ENCODE results near the gene FAM174B.

Gene FAM174B

DNA sequence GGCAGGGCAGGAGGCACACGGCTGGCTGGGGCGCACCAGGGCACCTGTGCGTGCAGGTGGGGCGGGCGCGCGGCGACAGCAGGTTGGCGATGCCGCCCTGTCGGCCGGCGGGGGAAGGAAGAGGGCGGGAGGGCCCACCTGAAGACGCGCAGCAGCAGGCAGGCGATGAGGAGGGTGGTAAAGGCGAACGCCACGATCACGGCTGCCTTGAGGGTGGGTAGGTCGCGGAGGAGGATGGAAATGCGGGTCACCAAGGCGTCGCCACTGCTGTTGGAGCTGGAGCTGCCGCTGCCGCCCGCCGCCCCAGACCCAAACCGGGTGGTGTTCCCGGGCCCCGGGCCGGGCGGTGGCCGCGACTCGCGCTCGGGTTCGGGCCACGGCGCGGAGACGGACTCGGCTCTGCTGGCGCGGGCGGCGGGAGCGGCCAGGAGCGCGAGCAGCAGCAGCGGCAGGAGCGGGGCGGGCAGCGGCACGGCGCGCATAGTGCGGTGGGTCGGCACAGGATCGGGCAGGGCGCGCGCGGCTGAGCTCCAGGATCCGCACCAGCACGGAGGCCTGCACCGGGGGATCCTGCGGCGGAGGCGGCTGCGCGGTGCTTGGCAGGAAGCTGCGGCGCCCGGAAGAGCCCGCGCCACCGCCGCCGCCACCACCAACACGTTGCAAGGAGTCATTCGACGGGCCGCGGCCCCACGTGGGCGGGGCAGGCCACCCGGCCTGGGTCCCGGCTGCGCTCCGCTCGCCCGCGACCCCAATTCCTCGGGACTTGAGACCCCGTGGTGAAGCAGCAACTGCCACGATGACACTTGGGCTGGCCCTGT is at the start of gene FAM174B:
FAM174B (minus strand) TSS at position 598 of the 818 bp plus-strand sequence.
- peak within 1 kb of the TSS; percentile 33 for H3K4me3 Mint-ChIP-seq
- DNase-seq (ENCODE audit: low spot score in 2 of 2) (no peak), ATAC-seq (peak; percentile 51)
- H3K27ac Mint-ChIP-seq, result no peak within 1 kb of the TSS
- H3K9me3 Mint-ChIP-seq, result peaks cover 3% of the 10 kb centered on the region
- no peaks in the 10 kb centered on the region for H3K4me1 Mint-ChIP-seq
- H3K36me3 Mint-ChIP-seq, result no peaks in the 10 kb centered on the region

DNA sequence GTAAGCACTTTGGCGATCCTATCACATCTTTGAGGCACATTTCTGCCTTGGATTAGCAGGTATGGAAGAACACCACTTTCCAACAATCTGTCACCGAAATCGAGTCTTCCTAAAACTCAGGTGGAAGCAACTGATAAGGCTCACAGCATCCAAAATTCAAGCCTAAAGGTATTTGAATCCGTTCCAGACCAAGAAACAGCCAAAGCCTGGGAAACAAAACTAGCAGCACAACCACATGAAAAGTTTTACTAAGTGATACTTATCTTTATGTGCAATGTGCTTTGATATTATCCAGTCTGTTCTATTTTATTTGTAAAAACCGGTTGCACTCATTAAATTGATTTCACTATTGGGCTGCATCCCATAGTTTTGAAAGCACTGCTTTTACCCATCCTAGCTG is 40.5 kb upstream of the FAM174B start:
- no peaks in the 10 kb centered on the region for H3K36me3 Mint-ChIP-seq
- no peaks in the 10 kb centered on the region for H3K4me1 Mint-ChIP-seq
- H3K9me3 Mint-ChIP-seq, result no peaks in the 10 kb centered on the region
- H3K4me3 Mint-ChIP-seq, result no peak overlapping the region
- DNase-seq (ENCODE audit: low spot score in 2 of 2) (no peak), ATAC-seq (no peak)
- H3K27ac Mint-ChIP-seq, result no peak overlapping the region

DNA sequence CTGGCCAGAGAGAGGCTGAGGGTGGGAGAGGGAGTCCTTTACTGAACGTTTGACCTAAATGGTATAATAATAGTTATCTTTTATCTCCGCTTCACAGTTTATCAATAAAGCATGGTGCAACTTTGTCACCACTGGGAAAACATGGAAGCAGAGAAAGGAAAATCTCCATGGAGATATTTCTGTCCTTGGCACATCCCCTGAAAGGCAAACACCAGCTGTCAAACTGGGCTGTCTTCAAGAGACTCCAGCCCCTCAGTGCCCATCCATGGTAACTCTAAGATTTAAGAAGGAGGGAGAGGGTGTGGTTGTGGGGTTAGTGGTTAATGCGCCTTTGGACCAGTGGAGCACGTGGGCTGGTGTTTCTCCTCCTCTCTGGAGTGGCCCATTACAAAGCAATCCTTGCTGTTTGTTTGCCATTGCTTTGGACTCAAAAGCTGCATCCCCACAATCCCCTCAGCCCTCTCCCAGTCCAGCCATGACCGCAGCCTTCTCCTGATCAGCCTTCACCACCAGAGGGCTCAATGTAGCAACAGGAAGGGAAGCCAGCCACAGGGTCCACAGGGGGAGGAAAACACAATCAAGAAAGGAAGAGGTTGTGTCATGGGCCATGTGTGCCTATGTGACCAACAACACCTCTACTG is 38.2 kb upstream of the FAM174B start:
- H3K36me3 Mint-ChIP-seq, result no peaks in the 10 kb centered on the region
- no peaks in the 10 kb centered on the region for H3K4me1 Mint-ChIP-seq
- ATAC-seq, result no peak
- H3K4me3 Mint-ChIP-seq, result no peak overlapping the region
- H3K9me3 Mint-ChIP-seq, result no peaks in the 10 kb centered on the region
- no peak overlapping the region for H3K27ac Mint-ChIP-seq
- no peak for DNase-seq (ENCODE audit: low spot score in 2 of 2)

DNA sequence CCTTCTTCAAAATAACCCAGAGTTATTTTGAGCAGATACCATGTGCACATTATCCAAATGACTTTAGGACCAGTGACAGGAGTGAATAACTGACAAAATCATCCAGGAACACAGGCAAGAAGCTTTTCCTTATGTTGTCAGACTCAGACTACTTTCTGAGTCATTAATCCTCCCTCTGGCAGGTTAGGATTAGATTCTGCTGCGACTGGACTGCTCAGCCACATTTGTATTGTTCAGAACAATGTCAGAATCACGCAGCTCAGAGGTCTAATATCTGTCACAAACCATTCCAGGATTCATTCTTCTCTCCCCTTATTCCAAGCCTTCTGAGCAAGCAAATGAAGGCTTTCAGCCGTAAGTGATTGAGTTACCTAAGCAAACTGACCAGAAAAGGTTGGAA is 34.8 kb upstream of the FAM174B start:
- no peak for DNase-seq (ENCODE audit: low spot score in 2 of 2)
- ATAC-seq, result no peak
- Mint-ChIP-seq H3K36me3 (no peaks in the 10 kb centered on the region), H3K9me3 (no peaks in the 10 kb centered on the region), H3K27ac (no peak overlapping the region), H3K4me3 (no peak overlapping the region), H3K4me1 (no peaks in the 10 kb centered on the region)

DNA sequence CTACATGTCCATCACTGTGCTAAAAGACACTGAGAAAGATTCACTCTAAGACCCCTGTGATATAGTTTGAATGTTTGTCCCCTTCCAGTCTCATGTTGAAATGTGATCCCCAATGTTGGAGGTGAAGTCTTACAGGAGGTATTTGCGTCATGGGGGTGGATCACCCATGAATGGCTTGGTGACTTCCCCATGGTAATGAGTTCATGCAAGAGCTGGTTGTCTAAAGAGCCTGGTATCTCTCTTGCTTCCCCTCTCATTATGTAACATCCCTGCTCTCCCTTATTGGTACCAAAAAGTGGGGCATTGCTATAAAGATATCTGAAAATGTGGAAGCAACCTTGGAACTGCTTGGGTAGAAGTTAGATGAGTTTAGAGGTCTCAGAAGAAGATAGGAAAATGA is 32.2 kb upstream of the FAM174B start:
- ATAC-seq (no peak), DNase-seq (ENCODE audit: low spot score in 2 of 2) (no peak)
- H3K4me1 Mint-ChIP-seq, result no peaks in the 10 kb centered on the region
- no peaks in the 10 kb centered on the region for H3K9me3 Mint-ChIP-seq
- no peak overlapping the region for H3K4me3 Mint-ChIP-seq
- no peaks in the 10 kb centered on the region for H3K36me3 Mint-ChIP-seq
- no peak overlapping the region for H3K27ac Mint-ChIP-seq

DNA sequence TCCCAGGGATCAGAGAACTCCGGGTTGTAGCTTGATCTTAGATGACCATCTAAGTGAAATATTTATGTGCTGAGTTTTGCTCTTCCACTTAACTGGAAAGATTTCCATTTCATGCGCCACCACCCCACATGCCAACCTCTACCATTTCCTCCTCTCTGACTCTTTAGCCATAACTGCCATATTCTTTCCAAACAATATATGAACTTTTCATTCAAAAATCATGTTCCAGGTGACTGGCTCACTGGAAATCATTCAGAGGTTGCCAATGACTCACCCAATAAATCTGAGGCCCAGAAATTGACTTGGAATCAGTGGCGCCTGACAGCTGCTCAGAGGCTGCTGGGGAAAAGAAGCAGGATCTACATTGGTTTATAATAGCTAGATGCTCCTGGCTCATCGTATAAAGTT is 31.6 kb upstream of the FAM174B start:
- Mint-ChIP-seq H3K4me3 (no peak overlapping the region), H3K36me3 (no peaks in the 10 kb centered on the region), H3K4me1 (no peaks in the 10 kb centered on the region), H3K9me3 (no peaks in the 10 kb centered on the region), H3K27ac (no peak overlapping the region)
- no peak for DNase-seq (ENCODE audit: low spot score in 2 of 2)
- no peak for ATAC-seq

DNA sequence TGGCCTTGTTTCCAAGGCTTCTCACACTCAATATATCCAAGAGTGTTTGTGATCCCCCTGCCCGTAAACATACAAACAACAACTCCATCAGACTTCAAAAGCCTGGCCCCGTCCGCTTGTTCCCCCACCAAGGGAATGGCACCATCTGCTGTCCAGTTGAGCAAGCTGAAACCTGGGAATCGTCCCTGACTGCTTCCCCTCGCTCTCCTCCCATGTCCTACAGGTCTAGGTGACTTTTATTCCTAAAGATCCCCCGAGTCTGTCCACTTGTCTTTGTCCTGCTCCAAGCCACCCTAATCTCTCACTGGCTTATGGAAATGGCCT is 27.9 kb upstream of the FAM174B start:
- Mint-ChIP-seq H3K36me3 (no peaks in the 10 kb centered on the region), H3K4me3 (no peak overlapping the region), H3K27ac (no peak overlapping the region), H3K4me1 (no peaks in the 10 kb centered on the region), H3K9me3 (no peaks in the 10 kb centered on the region)
- ATAC-seq, result no peak
- DNase-seq (ENCODE audit: low spot score in 2 of 2), result no peak

DNA sequence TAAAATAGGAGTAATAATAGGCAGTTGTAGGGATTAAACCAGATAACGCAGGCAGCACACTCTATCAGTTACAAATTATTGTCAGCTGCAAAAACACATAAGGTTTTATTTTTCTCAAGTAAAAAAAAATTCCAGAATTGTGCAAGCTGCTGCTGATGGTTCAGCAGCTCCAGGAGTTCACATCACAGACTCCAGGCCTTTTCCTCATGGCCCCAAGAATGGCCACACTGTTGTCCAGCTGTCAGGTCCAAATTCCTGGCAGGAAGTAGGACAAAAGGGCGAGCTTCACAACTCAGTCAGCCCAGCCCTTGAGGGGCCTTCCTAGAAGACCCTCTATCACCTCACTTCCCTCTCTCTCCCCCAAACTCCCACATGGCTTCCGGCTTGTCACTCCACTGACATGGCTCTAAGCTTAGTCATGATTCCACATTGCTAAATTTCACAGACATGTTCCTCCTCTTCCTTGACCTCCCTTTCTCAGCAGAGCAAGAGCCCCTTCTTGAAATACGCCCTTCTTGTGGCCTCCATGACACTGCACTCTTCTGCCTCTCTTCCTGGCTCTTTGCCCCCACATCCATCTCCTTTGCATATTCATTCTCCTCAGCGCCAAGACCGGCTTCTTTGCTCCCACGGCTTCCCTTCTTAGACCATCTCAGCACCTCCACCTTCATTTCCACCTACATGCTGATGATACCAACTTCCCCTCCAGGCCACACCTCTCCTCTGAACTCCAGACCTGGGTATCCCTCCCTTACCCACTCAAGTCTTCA is 27.4 kb upstream of the FAM174B start:
- no peaks in the 10 kb centered on the region for H3K36me3 Mint-ChIP-seq
- H3K4me1 Mint-ChIP-seq, result no peaks in the 10 kb centered on the region
- no peak overlapping the region for H3K4me3 Mint-ChIP-seq
- ATAC-seq (no peak), DNase-seq (ENCODE audit: low spot score in 2 of 2) (no peak)
- no peak overlapping the region for H3K27ac Mint-ChIP-seq
- H3K9me3 Mint-ChIP-seq, result no peaks in the 10 kb centered on the region

DNA sequence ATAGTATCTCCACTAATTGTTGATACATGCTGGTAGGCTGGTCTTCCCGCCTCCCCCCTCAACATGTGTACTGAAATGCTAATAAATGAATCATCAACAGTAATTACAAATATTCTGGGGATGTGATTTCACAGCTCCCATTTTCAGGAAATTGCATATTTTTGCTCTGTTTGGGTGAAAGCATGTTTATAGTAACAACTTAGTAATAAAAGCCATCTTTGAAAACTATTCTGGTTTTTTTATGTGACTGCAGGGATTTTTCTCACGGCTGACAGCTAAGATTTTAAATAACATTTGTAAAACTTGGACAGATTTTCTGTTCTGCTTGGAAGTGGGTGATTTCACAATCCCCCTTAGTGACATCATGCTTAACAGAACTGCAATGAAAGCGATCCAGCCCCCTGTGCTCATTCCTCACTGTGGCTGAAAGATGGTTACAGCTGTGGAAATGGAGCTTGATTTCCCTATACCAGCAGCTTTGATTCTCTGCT is 25.6 kb upstream of the FAM174B start:
- ATAC-seq, result no peak
- Mint-ChIP-seq H3K27ac (no peak overlapping the region), H3K9me3 (no peaks in the 10 kb centered on the region), H3K4me3 (no peak overlapping the region), H3K36me3 (no peaks in the 10 kb centered on the region), H3K4me1 (no peaks in the 10 kb centered on the region)
- DNase-seq (ENCODE audit: low spot score in 2 of 2), result no peak

DNA sequence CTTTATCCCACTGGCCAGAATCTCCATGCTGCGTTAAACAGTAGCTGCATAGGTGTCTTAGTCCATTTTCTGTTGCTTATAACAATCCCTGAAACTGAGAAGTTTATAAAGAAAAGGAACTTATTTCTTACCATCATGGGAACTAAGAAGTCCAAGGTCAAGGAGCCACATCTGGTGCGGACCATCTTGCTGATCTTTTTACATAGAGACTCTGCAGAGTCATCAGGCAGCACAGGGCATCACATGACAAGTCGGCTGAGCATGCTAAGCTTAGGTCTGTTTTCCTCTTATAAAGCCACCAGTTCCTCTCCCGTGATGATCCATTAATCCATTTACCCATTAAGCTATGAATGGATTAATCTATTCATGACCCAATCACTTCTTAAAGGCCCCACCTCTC is 22.4 kb upstream of the FAM174B start:
- Mint-ChIP-seq H3K36me3 (no peaks in the 10 kb centered on the region), H3K27ac (no peak overlapping the region), H3K4me1 (no peaks in the 10 kb centered on the region)

DNA sequence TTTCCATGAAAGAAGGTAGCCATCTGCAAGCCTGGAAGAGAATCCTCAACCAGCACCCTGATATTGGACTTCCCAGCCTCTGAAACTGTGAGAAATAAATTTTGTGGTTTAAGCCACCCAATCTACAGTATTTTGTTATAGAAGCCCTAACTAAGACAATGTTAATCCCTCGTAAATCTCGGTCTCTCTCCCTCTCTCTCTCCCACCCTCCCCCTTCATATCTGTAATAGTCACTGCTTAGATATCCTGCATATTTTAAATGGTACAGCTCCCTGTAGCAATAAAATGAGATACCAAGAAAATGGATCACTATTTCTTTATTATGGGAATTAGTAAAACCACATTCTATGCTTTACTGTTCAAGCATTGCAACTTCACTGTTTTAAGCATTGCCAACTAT is 21.0 kb upstream of the FAM174B start:
- H3K27ac Mint-ChIP-seq, result no peak overlapping the region
- no peaks in the 10 kb centered on the region for H3K4me1 Mint-ChIP-seq
- no peaks in the 10 kb centered on the region for H3K36me3 Mint-ChIP-seq
- DNase-seq (ENCODE audit: low spot score in 2 of 2) (no peak), ATAC-seq (no peak)
- H3K4me3 Mint-ChIP-seq, result no peak overlapping the region
- no peaks in the 10 kb centered on the region for H3K9me3 Mint-ChIP-seq

More for the DNA sequence above, 22.4 kb upstream of the FAM174B start:
- DNase-seq (ENCODE audit: low spot score in 2 of 2) (no peak), ATAC-seq (no peak)
- Mint-ChIP-seq H3K9me3 (no peaks in the 10 kb centered on the region), H3K4me3 (no peak overlapping the region)

DNA sequence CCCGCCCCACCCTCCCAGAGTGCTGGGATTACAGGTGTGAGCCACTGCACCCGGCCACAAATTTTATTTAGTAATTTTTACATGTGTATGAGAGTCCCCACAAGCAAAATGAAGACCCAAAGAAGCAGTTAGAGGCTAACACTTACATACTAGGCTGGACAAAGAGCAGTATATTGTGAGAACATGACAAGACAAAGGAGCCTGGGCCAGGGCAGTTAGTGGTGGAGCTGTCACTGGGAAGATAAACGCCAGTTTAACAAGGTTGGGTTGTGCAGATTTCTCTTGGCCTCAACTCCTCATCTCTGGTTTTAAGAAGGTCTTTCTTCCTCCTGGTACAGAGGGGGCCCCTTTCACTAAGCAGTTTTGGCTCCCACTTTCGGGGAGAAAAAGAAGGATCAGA is 19.9 kb upstream of the FAM174B start:
- H3K4me3 Mint-ChIP-seq, result no peak overlapping the region
- no peaks in the 10 kb centered on the region for H3K36me3 Mint-ChIP-seq
- no peaks in the 10 kb centered on the region for H3K4me1 Mint-ChIP-seq
- no peak overlapping the region for H3K27ac Mint-ChIP-seq
- H3K9me3 Mint-ChIP-seq, result no peaks in the 10 kb centered on the region
- no peak for ATAC-seq
- no peak for DNase-seq (ENCODE audit: low spot score in 2 of 2)

DNA sequence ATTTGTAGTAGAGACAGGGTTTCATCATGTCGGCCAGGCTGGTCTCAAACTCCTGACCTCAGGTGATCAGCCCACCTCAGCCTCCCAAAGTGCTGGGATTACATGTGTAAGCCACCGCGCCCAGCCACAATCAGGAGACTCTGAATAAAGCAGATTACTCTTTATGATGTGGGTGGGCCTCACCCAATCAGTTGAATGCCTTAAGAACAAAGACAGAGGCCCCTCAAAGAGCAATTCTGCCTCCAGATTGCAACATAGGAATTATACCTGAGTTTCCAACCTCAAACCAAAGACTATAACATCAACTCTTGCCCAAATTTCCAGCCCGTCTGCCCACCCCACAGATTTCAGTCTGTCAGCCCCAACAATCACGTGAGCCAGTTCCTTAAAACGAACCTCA is 18.8 kb upstream of the FAM174B start:
- Mint-ChIP-seq H3K9me3 (no peaks in the 10 kb centered on the region), H3K4me3 (no peak overlapping the region), H3K27ac (no peak overlapping the region), H3K4me1 (no peaks in the 10 kb centered on the region), H3K36me3 (no peaks in the 10 kb centered on the region)
- ATAC-seq, result no peak
- DNase-seq (ENCODE audit: low spot score in 2 of 2), result no peak

DNA sequence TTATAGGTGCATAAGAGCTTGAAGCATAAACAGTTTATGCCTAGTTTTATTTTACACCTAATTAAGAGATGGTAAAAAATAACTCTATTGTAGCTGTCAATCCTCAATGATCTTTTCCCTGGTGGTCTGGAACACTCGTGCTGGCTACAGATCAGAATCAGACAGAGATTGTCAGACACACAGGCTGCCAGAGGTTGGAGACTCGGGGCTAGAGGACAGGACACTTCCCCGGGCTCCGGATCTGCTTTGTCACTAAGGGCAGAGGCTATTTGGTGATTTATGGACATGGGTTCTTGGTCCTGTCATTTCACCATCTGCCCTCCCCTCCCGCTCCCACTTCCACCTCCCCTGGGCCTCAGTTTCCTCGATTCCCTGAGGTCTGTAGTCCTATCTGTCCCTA is 16.5 kb upstream of the FAM174B start:
- DNase-seq (ENCODE audit: low spot score in 2 of 2), result no peak
- Mint-ChIP-seq H3K27ac (no peak overlapping the region), H3K36me3 (no peaks in the 10 kb centered on the region), H3K4me1 (peaks cover 6% of the 10 kb centered on the region), H3K9me3 (no peaks in the 10 kb centered on the region), H3K4me3 (no peak overlapping the region)
- ATAC-seq, result no peak

DNA sequence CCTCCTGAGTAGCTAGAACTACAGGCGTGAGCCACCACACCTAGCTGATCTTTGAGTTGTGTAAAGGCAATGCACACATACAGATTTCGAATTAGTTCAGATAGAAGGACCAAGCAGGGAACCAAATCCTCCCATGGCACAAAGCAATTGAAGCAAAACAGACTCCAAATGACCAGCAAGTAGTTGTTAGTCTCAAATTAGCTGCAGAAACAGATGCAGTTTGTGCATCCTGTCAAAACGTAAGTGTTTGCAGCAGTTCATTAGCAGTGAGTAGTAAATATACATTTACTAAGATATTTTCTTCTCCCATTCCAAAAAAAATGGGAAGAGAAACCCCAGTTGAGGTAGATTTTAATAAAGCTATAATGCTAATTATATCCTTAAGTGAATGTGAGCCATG is 15.8 kb upstream of the FAM174B start:
- no peak for ATAC-seq
- no peak overlapping the region for H3K4me3 Mint-ChIP-seq
- H3K27ac Mint-ChIP-seq, result no peak overlapping the region
- no peak for DNase-seq (ENCODE audit: low spot score in 2 of 2)
- peaks cover 6% of the 10 kb centered on the region for H3K4me1 Mint-ChIP-seq
- no peaks in the 10 kb centered on the region for H3K36me3 Mint-ChIP-seq
- H3K9me3 Mint-ChIP-seq, result no peaks in the 10 kb centered on the region

DNA sequence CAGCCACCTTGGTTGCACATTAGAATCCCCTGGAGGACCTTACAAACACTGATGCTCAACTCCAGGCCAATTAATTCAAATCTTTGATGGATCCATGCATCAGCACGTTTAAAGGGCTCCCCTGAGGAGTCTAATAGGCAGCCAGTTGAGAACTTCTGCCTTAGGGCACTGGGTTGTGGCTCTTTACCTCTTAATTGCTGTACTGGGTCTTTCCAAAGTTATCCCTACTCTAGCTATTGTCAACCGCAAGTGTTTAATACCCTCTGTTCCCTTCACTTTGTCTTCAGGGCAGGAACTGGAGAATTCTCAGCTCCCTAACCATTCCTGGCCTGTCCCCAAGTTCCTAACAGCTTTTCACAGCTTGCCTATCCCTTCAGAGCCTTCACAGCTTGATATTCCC is 15.0 kb upstream of the FAM174B start:
- DNase-seq (ENCODE audit: low spot score in 2 of 2) (no peak), ATAC-seq (no peak)
- Mint-ChIP-seq H3K36me3 (no peaks in the 10 kb centered on the region), H3K4me1 (peaks cover 6% of the 10 kb centered on the region), H3K27ac (no peak overlapping the region), H3K4me3 (no peak overlapping the region), H3K9me3 (no peaks in the 10 kb centered on the region)

Data from stimulated activated effector memory CD8-positive, alpha-beta T cell treated with anti-CD3 and anti-CD28 coated beads, Interleukin-12 subunit alpha, Interleukin-12 subunit beta, amount 100 ng/mL, for 72 hours (primary cell).